Measurements from ENCODE around the gene SLC12A2.

- TF ChIP-seq EZH2phosphoT487 (IDR thresholded peaks at IDR 0.05; ENCODE audit: low read depth) (no peak), CTCF (IDR thresholded peaks at IDR 0.05; ENCODE audit: low read depth, low read length) (no peak)
Observed at GRCh38 chr5:128156521-128156920, 73.0 kb downstream of the SLC12A2 start.
